ENCODE data around the gene MIER1. TPM values are rescaled to one million over a fixed set of nuclear protein-coding genes. Genes with fewer than 3 reads are reported as not detected.

MIER1 gene
- total and polyA plus RNA-seq, 9 of the 15 experiments (the other 6 are each of a cell fraction or from before 2014, with no cell fraction given), result 13.9 to 34.8 (median 21.5) TPM

GRCh38 chr1:67029472-67029871, 104.7 kb downstream of the MIER1 start:
- ChIA-PET POLR2A (interaction anchor here (0.9 kb wide), 1 partner anchor 27 kb away, joined by 3 read pairs; no protein-coding TSS in a partner anchor), CTCF (ENCODE audit: low intra/inter-chr PET ratio) (no interaction called here)
- Histone ChIP-seq H3K4me1 (replicated peaks in 1 of 2; ENCODE audit: control insufficient read depth in 2 of 2, insufficient read depth in 2 of 2, low read length in 2 of 2) (no peaks in the 10 kb centered on the region), H3K9me1 (ENCODE audit: control insufficient read depth, insufficient read depth, low read length) (no peaks in the 10 kb centered on the region), H3K27ac (ENCODE audit: extremely low read depth, low read depth, low read length) (no peak overlapping the region), H3K27me3 (ENCODE audit: control insufficient read depth in 2 of 2, insufficient read depth in 2 of 2, low read length in 2 of 2) (no peaks in the 10 kb centered on the region), H3K9ac (ENCODE audit: insufficient read depth in 1 of 2, low read depth in 2 of 2, low read length in 2 of 2) (no peak overlapping the region), H3K4me2 (ENCODE audit: insufficient read depth, low read length) (no peak overlapping the region), H2AFZ (ENCODE audit: low read depth, low read length) (no peak overlapping the region), H3K79me2 (ENCODE audit: control insufficient read depth, insufficient read depth, low read length) (no peaks in the 10 kb centered on the region), H3K4me3 (no peak overlapping the region), H3K36me3 (ENCODE audit: control insufficient read depth, insufficient read depth, low read length) (peaks cover 10% of the 10 kb centered on the region; the same call in 1 of the 3 replicates), H3K9me3 (replicated peaks; ENCODE audit: control insufficient read depth, insufficient read depth, low read depth, low read length) (no peaks in the 10 kb centered on the region), H4K20me1 (replicated peaks; ENCODE audit: control insufficient read depth, insufficient read depth, low read length) (no peaks in the 10 kb centered on the region)
- no peak for TF ChIP-seq PREB (CRISPR knock-in tag; IDR thresholded peaks at IDR 0.05)
- TF ChIP-seq CTCFL (IDR thresholded peaks at IDR 0.05; ENCODE audit: borderline replicate concordance, insufficient read depth, low read depth, low read length, poor library complexity, severe bottlenecking), result no peak
- TF ChIP-seq HNRNPK (IDR thresholded peaks at IDR 0.05; ENCODE audit: low read depth, low read length, poor library complexity, severe bottlenecking), result no peak
- no peak for TF ChIP-seq ZNF764 (CRISPR knock-in tag; IDR thresholded peaks at IDR 0.05; ENCODE audit: low read depth)
- no peak for TF ChIP-seq ZBTB33 (CRISPR knock-in tag; IDR thresholded peaks at IDR 0.05)
- no peak for TF ChIP-seq PURB (CRISPR knock-in tag; IDR thresholded peaks at IDR 0.05; ENCODE audit: low read depth)
- TF ChIP-seq ZFP30 (CRISPR knock-in tag; IDR thresholded peaks at IDR 0.05; ENCODE audit: borderline replicate concordance), result no peak
- TF ChIP-seq ZNF395 (CRISPR knock-in tag; IDR thresholded peaks at IDR 0.05), result no peak
- TF ChIP-seq KHSRP (IDR thresholded peaks at IDR 0.05), result no peak
- TF ChIP-seq ZNF354B (CRISPR knock-in tag; IDR thresholded peaks at IDR 0.05), result no peak
- no peak for TF ChIP-seq MTA2 (IDR thresholded peaks at IDR 0.05; ENCODE audit: low read depth)
- no peak for TF ChIP-seq ZNF583 (CRISPR knock-in tag; IDR thresholded peaks at IDR 0.05)
- TF ChIP-seq FOXK1 (CRISPR knock-in tag; IDR thresholded peaks at IDR 0.05; ENCODE audit: borderline replicate concordance), result no peak
- TF ChIP-seq ZNF143 (CRISPR knock-in tag; IDR thresholded peaks at IDR 0.05), result no peak
- no peak for TF ChIP-seq ZNF165 (CRISPR knock-in tag; IDR thresholded peaks at IDR 0.05; ENCODE audit: borderline replicate concordance)
- no peak for TF ChIP-seq HMG20B (CRISPR knock-in tag; IDR thresholded peaks at IDR 0.05)
- TF ChIP-seq NFIX (CRISPR knock-in tag; IDR thresholded peaks at IDR 0.05; ENCODE audit: low read depth), result no peak
- TF ChIP-seq SLC30A9 (CRISPR knock-in tag; IDR thresholded peaks at IDR 0.05), result no peak
- no peak for FAIRE-seq
- BruUV-seq (replicated peaks), result no TSS peak
- no peak for DNase-seq (ENCODE audit: extremely low read depth in 1 of 4, low spot score in 3 of 4)
- intact Hi-C loops (cut with micrococcal nuclease) (no loop called here), in situ Hi-C loops (cut with MboI) (no loop called here)
- no peak for ATAC-seq
- 80% methylated on average over 1 of the region's 1 CpG for WGBS (ENCODE audit: insufficient coverage, low coverage, missing lambda C conversion rate)

All from K562 (cell line).